D341Med (cell line): ENCODE results near the gene SHISAL1.

Source experiments
- DNase-seq: peaks from one replicate; pipeline ENCODE4 v3.0.0; 2012; ENCODE audit warnings: low spot score

The SHISAL1 gene

DNA sequence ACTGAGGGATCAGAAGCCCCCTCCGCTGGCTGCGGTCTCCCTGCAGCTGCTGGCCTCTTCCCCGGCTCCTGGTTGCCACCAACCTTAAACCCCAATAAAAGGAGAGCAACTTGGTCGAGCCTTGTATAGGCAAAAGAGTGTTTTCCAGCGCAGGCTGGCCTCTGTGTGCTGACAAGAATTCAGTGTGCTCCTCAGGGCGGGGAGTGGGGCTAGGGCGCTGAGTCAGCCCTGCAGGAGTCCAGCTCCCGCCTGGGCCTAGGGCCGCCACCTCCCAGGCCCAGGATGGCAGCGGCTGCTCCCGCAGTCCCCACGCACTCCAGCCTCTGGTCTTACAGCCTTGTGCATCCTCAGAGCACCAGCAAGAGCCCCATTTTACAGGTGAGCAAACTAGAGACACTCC lies at the start of gene SHISAL1:
Gene SHISAL1, minus strand, starts transcription at position 186 of the 400 bp plus-strand sequence. CDS start 12,006 bp downstream, outside the sequence.
- DNase-seq = no peak

GRCh38 chr22:44361391-44362126 lies 48.8 kb upstream of the SHISAL1 start:
- DNase-seq = no peak

DNA sequence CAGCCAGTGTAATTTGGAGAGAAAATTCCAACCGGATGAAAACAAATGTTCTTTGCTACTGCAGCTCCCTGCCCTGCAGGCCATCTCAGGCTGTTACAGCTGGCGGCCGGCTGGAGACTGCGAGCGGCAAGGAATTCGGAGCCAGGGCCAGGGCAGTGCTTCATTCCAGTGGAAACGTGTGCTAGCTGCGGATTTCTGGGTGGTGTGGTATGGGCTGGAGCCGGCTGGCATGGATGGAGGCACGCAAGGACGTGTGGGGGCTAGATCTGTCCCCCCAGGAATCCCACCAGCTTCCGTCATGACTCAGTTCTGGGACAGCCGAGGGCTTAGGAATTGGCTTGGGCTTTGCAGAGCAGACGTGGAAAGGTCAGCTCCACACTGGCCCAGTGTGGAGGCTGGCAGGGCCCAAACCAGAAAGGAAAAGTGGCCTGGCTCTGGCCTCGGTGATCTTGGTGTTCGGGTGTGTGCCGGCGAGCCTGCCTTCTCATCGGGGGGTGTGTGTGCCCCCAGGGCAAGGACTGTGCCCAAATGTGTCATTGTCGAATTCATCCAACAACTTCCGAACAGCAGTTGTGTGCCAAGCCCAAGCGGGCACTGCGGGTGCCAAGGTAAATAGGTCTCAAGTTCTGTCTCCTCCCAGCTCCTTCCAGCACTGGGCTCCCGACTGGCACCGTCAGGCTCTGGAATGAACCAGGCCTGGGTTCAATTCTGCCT lies 48.1 kb upstream of the SHISAL1 start:
- no peak for DNase-seq

DNA sequence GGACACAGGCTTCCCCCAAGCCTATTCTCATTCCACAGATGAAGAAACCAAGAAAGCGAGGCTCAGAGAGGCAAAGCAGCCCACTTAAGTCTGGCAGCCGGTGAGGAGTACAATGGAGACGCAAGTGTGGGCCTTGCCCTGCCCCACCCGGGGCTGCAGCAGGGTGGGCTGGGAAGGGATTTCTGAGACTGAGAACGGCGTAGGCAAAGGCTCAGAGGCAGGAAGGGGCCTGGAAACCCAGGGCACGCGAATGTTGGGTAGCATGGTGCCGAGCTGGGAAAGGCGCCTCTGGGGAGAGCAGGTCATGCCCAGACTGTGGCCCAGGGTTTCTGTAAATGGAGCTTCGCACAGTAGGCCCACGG lies 47.5 kb upstream of the SHISAL1 start:
- no peak for DNase-seq

GRCh38 chr22:44359496-44360110 lies 46.9 kb upstream of the SHISAL1 start:
- DNase-seq = no peak

DNA sequence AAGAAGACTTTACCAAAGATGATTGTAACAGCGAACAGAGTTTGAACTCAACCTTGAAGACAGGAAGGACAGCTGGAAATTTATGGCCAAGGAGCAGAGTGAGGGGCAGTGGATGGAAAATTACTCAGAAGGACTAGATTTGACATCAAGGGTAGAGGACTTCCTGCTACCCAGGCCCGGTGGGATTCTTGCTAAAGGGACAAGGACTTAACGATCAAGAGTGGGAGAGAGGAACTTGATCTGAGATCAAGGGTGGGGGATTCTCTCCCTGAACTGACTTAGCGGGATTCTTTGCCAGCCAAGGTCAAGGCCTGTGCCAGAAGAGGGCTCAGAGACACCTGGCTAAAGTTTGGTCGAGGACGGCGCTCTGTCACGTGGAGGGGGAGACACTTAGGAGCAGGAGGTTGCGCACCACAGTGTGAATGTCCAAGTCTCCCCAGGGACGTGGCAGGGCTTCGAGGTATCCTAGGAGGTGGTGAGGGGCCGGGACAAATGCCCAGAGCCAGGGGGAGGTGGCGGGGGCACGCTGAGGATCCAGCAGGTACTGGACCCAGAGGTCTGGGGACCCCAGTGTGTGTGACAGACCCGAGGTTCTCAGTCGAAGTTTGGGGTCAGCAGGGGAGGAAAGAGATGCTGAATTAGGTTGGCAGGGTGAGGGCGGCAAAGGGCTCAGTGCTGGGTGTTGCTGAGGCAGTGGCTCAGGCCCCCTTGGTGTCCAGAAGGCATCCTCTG lies 46.1 kb upstream of the SHISAL1 start:
- DNase-seq = no peak

GRCh38 chr22:44357966-44358465 lies 45.3 kb upstream of the SHISAL1 start:
- no peak for DNase-seq

GRCh38 chr22:44357296-44357965 lies 44.7 kb upstream of the SHISAL1 start:
- no peak for DNase-seq

DNA sequence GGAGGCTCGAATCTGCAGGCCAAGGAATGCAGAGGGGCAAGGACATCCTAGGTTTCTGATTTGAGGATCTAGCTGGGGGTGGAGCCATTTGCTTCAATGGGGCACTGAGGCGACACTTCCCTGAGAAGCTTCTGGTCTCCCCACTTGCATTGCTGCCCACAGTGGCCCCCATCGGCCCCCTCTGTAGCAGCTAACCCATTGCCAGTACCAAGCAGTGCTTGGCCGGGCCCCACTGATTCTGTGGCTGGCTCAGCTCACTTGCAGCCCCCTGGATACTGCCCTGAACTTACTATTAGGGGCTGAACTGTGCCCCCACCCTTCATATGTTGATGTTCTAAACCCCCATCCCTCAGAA lies 42.9 kb upstream of the SHISAL1 start:
- no peak for DNase-seq

DNA sequence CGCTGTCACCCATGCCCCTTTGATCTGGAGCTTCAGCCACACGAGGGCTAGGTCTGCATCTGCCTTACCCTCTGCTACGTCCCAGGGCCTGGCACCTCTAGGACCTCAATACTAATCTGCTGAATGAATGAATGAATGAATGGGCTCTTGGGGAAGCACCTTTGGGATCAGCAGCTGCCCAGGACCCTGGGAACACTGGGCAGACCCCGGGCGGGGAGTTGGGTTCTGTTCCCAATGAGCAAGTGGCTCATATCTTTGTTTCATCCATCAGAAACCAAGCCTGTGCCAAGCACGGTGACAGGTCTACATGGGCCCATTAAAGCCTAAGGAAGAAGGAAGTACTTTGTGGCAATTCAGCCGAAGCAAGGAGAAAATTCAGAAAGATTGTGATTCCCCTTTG lies 41.5 kb upstream of the SHISAL1 start:
- no peak for DNase-seq

GRCh38 chr22:44353041-44353440 lies 40.3 kb upstream of the SHISAL1 start:
- DNase-seq = no peak

- DNase-seq = no peak
Measured at GRCh38 chr22:44352378-44353035, 39.8 kb upstream of the SHISAL1 start.

GRCh38 chr22:44351685-44352377 lies 39.1 kb upstream of the SHISAL1 start:
- peak; percentile 66 for DNase-seq

GRCh38 chr22:44351037-44351436 lies 38.3 kb upstream of the SHISAL1 start:
- no peak for DNase-seq

DNA sequence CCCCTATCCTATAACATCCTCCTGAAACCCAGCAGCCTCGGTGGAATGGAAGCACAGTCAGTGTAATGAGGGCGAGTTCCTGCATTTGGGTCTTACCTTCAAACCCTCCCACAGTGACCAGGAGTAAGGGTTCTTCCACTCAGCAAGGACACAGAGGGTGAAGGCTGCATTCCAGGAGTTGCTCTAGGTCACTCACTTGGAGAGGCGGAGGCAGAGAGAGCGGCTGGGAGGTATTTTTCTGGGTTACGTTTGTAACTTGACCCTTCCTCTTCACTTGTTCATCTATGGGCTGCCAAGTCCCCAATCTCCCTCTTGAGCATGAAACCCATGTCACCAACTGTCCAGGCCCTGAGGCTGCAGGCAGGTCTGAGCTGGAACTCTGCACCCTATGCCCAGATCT lies 36.8 kb upstream of the SHISAL1 start:
- no peak for DNase-seq

DNA sequence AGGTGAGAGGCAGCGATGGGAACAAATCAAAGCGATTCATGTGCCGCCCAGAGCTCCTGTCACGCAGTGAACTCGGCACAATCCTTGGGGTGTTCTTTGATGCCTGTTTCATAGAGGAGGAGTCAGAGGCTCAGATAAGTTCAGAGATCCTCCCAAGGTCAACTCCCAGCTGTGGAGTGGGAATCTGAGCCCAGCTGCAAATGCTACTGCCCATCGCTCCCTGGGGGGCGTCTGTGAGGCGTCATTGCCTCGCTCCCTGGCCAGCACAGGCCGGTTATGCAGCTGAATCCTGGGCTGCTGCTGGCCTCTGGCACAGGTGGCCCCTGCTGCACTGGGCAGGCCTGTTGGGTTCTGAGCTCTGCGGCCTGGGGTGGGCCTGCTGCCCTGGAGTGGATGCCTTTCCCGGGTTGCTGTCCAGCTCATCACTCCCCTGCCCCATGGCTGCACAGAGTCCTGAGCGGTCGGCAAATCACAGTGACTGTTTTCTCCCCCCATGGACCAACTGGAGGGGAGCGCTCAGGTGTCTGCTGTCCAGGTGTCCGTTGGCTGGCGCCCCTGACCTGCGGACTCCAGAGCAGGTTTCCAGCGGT lies 36.3 kb upstream of the SHISAL1 start:
- no peak for DNase-seq

GRCh38 chr22:44347549-44347948 lies 34.8 kb upstream of the SHISAL1 start:
- DNase-seq = no peak

- DNase-seq = no peak
Measured at GRCh38 chr22:44347080-44347479, 34.3 kb upstream of the SHISAL1 start.

DNA sequence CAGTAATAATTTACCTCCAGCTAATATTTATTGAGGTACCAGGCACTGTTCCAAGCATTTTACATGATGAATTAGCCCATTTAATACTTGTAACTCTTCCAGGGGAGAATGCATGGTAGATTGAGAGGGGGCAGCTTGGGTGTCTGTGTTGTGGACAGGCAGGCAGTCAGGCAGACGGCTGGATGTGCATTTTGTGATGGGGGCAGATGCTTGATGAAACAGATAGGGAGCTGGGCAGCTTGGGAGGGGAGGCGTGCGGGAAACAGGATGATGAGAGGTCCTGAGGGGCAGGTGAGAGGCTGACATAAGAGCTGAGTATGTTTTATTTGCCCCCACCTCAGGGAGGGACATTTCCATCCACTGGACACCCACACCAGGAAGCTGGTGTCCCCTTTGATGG lies 33.1 kb upstream of the SHISAL1 start:
- DNase-seq = no peak

DNA sequence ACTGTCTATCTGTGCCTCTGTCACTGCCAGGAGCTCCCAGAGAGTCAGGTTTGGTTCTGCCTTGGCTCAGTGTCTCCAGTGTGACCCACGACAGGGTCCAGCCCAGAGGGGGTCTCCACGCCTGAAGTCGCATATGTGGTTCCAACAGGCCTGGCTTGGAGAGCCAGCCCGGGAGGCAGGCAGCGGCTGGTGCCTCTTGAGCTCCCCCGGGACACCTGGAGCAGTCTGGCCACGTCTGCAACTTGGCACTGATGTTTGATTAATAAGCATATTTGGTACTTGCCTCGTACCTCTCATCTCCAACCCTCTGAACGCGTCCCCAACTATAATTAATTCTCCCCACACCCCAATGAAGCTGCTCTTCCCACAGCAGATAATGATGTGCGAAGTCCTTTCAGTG lies 31.7 kb upstream of the SHISAL1 start:
- DNase-seq = no peak
